SK-N-SH treated with all-trans-retinoic acid at 6 μM for 48 hours (cell line): ENCODE measurements around the gene CTAGE8.
"Not testable (repeated sequence)": the region's sequence is repeated elsewhere in the genome, so short reads cannot be mapped to it uniquely, and the experiment has no call there.

Experiments used
- BACH2 ChIP-seq: fragments of 250-450 bp; sonication (Bioruptor Pico); IDR thresholded peaks from 2 replicates; pipeline ENCODE4 v1.9.0; 2021; ENCODE audit warnings: mild to moderate bottlenecking, borderline replicate concordance
- RARB ChIP-seq: fragments of 250-450 bp; sonication (Bioruptor Pico); IDR thresholded peaks from 2 replicates; pipeline ENCODE4 v1.8.0; 2021; ENCODE audit warnings: mild to moderate bottlenecking, moderate library complexity
- ZFP3 ChIP-seq: fragments of 250-450 bp; sonication (Bioruptor Pico); IDR thresholded peaks from 2 replicates; pipeline ENCODE4 v1.5.0; 2020; ENCODE audit warnings: mild to moderate bottlenecking, moderate library complexity
- ZFP30 ChIP-seq: fragments of 450-650 bp; formaldehyde crosslinking; IDR thresholded peaks from 2 replicates; pipeline ENCODE4 v1.5.0; 2022; ENCODE audit warnings: mild to moderate bottlenecking, moderate library complexity

GRCh38 chr7:144231027-144231426, 38.1 kb downstream of the CTAGE8 start:
- TF ChIP-seq BACH2; ZFP3 (CRISPR knock-in tag); ZFP30 (CRISPR knock-in tag); RARB (CRISPR knock-in tag): not testable (repeated sequence)
